Measurements from ENCODE around the gene FBXO21. TPM values are rescaled to one million over a fixed set of nuclear protein-coding genes. Genes with fewer than 3 reads are reported as not detected.
"Not testable (repeated sequence)": the region's sequence is repeated elsewhere in the genome, so short reads cannot be mapped to it uniquely, and the experiment has no call there.

The FBXO21 gene
- total and polyA plus RNA-seq, 2 experiments from 2014 or later: 46.3 to 84.2 TPM

DNA sequence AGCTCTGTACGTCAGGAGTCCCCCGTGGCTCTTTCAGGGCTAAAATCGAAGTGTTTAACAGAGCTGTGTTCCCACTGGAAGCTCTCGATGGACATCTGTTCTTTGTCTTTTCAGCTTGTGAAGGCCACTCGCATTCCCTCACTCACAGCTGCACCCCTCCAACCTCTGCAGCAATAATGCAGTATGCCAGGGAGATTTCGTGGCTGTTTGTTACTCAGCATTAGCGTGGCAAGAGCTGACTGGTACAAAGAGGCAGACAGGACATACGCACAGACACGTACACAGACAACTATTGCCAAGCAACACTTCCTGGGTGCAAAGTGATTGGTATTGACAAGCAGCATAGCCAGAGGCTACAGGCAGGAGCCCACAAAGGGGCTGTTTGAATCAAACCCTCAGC is 11.8 kb upstream of the FBXO21 start:
- Histone ChIP-seq H3K9me2 (ENCODE audit: insufficient read depth) (no peaks in the 10 kb centered on the region), H3K27me3 (ENCODE audit: insufficient read depth) (no peaks in the 10 kb centered on the region), H3K4me3 (no peak overlapping the region), H3F3A (replicated peaks; ENCODE audit: low read depth) (no peaks in the 10 kb centered on the region), H3K36me3 (ENCODE audit: insufficient read depth) (no peaks in the 10 kb centered on the region), H2AFZ (0 out of 2 replicates have a peak overlapping the region, but pooled peaks have one; percentile 14), H4K20me1 (replicated peaks; ENCODE audit: insufficient read depth) (no peaks in the 10 kb centered on the region), H3K4me1 (ENCODE audit: insufficient read depth) (no peaks in the 10 kb centered on the region), H3K4me2 (no peak overlapping the region), H3K79me2 (replicated peaks; ENCODE audit: insufficient read depth) (no peaks in the 10 kb centered on the region), H3K27ac (ENCODE audit: low read depth) (no peak overlapping the region)
- ATAC-seq (no peak), DNase-seq (ENCODE audit: low spot score) (no peak)
- peaks cover 5% of the 10 kb centered on the region for H3K27me3 Mint-ChIP-seq (ENCODE audit: insufficient read depth, low read depth, poor library complexity)
- H3K4me3 Mint-ChIP-seq: no peak overlapping the region
- peaks cover under 1% of the 10 kb centered on the region; the same call in 2 of the 3 replicates for H3K4me1 Mint-ChIP-seq
- TF ChIP-seq JUNB (IDR thresholded peaks at IDR 0.05; ENCODE audit: unreplicated experiment): no peak
- TF ChIP-seq ZNF114 (CRISPR knock-in tag; IDR thresholded peaks at IDR 0.05): no peak
- TF ChIP-seq, protein P1, sequence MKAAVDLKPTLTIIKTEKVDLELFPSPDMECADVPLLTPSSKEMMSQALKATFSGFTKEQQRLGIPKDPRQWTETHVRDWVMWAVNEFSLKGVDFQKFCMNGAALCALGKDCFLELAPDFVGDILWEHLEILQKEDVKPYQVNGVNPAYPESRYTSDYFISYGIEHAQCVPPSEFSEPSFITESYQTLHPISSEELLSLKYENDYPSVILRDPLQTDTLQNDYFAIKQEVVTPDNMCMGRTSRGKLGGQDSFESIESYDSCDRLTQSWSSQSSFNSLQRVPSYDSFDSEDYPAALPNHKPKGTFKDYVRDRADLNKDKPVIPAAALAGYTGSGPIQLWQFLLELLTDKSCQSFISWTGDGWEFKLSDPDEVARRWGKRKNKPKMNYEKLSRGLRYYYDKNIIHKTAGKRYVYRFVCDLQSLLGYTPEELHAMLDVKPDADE (IDR thresholded peaks at IDR 0.05): no peak
- TF ChIP-seq, protein P2, sequence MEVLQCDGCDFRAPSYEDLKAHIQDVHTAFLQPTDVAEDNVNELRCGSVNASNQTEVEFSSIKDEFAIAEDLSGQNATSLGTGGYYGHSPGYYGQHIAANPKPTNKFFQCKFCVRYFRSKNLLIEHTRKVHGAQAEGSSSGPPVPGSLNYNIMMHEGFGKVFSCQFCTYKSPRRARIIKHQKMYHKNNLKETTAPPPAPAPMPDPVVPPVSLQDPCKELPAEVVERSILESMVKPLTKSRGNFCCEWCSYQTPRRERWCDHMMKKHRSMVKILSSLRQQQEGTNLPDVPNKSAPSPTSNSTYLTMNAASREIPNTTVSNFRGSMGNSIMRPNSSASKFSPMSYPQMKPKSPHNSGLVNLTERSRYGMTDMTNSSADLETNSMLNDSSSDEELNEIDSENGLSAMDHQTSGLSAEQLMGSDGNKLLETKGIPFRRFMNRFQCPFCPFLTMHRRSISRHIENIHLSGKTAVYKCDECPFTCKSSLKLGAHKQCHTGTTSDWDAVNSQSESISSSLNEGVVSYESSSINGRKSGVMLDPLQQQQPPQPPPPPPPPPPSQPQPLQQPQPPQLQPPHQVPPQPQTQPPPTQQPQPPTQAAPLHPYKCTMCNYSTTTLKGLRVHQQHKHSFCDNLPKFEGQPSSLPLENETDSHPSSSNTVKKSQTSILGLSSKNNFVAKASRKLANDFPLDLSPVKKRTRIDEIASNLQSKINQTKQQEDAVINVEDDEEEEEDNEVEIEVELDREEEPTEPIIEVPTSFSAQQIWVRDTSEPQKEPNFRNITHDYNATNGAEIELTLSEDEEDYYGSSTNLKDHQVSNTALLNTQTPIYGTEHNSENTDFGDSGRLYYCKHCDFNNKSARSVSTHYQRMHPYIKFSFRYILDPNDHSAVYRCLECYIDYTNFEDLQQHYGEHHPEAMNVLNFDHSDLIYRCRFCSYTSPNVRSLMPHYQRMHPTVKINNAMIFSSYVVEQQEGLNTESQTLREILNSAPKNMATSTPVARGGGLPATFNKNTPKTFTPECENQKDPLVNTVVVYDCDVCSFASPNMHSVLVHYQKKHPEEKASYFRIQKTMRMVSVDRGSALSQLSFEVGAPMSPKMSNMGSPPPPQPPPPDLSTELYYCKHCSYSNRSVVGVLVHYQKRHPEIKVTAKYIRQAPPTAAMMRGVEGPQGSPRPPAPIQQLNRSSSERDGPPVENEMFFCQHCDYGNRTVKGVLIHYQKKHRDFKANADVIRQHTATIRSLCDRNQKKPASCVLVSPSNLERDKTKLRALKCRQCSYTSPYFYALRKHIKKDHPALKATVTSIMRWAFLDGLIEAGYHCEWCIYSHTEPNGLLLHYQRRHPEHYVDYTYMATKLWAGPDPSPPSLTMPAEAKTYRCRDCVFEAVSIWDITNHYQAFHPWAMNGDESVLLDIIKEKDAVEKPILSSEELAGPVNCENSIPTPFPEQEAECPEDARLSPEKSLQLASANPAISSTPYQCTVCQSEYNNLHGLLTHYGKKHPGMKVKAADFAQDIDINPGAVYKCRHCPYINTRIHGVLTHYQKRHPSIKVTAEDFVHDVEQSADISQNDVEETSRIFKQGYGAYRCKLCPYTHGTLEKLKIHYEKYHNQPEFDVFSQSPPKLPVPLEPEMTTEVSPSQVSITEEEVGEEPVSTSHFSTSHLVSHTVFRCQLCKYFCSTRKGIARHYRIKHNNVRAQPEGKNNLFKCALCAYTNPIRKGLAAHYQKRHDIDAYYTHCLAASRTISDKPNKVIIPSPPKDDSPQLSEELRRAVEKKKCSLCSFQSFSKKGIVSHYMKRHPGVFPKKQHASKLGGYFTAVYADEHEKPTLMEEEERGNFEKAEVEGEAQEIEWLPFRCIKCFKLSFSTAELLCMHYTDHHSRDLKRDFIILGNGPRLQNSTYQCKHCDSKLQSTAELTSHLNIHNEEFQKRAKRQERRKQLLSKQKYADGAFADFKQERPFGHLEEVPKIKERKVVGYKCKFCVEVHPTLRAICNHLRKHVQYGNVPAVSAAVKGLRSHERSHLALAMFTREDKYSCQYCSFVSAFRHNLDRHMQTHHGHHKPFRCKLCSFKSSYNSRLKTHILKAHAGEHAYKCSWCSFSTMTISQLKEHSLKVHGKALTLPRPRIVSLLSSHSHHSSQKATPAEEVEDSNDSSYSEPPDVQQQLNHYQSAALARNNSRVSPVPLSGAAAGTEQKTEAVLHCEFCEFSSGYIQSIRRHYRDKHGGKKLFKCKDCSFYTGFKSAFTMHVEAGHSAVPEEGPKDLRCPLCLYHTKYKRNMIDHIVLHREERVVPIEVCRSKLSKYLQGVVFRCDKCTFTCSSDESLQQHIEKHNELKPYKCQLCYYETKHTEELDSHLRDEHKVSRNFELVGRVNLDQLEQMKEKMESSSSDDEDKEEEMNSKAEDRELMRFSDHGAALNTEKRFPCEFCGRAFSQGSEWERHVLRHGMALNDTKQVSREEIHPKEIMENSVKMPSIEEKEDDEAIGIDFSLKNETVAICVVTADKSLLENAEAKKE (CRISPR knock-in tag; IDR thresholded peaks at IDR 0.05): no peak
- TF ChIP-seq, protein P3, sequence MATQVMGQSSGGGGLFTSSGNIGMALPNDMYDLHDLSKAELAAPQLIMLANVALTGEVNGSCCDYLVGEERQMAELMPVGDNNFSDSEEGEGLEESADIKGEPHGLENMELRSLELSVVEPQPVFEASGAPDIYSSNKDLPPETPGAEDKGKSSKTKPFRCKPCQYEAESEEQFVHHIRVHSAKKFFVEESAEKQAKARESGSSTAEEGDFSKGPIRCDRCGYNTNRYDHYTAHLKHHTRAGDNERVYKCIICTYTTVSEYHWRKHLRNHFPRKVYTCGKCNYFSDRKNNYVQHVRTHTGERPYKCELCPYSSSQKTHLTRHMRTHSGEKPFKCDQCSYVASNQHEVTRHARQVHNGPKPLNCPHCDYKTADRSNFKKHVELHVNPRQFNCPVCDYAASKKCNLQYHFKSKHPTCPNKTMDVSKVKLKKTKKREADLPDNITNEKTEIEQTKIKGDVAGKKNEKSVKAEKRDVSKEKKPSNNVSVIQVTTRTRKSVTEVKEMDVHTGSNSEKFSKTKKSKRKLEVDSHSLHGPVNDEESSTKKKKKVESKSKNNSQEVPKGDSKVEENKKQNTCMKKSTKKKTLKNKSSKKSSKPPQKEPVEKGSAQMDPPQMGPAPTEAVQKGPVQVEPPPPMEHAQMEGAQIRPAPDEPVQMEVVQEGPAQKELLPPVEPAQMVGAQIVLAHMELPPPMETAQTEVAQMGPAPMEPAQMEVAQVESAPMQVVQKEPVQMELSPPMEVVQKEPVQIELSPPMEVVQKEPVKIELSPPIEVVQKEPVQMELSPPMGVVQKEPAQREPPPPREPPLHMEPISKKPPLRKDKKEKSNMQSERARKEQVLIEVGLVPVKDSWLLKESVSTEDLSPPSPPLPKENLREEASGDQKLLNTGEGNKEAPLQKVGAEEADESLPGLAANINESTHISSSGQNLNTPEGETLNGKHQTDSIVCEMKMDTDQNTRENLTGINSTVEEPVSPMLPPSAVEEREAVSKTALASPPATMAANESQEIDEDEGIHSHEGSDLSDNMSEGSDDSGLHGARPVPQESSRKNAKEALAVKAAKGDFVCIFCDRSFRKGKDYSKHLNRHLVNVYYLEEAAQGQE (IDR thresholded peaks at IDR 0.05; ENCODE audit: unreplicated experiment): no peak
- no peak for TF ChIP-seq EZH2 (IDR thresholded peaks at IDR 0.05; ENCODE audit: low read depth, unreplicated experiment)
- no peak for TF ChIP-seq NANOG (IDR thresholded peaks at IDR 0.05; ENCODE audit: borderline replicate concordance)
- no peaks in the 10 kb centered on the region for H3K9me3 Mint-ChIP-seq
- no peaks in the 10 kb centered on the region for H3K36me3 Mint-ChIP-seq (ENCODE audit: low read depth)
- no peak overlapping the region for H3K27ac Mint-ChIP-seq

DNA sequence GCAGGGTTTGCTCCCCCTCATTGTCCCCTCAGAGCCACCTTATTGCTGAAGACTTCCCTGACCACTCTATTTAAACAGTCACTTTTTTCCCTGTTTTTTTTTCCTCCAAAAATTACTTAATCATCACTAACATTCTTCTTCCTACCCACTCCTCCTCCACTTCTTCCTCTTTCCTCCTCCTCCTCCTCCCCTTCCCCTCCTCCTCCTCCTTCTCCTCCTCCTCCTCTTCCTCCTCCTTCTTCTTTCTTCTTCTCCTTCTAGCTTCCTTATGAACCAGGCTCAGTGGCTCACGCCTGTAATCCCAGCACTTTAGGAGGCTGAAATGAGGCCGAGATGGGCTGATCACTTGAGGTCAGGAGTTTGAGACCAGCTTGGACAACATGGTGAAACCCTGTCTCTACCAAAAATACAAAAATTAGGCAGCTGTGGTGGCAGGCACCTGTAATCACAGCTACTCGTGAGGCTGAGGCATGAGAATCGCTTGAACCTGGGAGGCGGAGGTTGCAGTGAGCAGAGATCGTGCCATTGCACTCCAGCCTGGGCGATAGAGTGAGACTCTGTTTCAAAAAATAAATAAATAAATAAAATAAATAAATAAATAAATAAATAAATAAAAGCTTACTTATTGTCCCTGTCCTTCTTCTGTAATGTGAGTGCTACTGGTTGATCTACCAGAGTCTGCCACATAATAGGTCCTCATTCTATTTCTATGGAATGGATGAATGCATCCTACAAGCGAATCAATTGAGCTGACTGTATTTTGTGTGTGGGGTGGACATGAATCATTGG is 9.9 kb upstream of the FBXO21 start:
- not testable (repeated sequence) for H3K27me3 ChIP-seq (ENCODE audit: insufficient read depth); ATAC-seq; H3K79me2 ChIP-seq (replicated peaks; ENCODE audit: insufficient read depth); H3K36me3 Mint-ChIP-seq (ENCODE audit: low read depth); DNase-seq (ENCODE audit: low spot score); H3K9me3 Mint-ChIP-seq; H2AFZ ChIP-seq; H3K4me1 ChIP-seq (ENCODE audit: insufficient read depth); H3F3A ChIP-seq (replicated peaks; ENCODE audit: low read depth); H3K4me1 Mint-ChIP-seq; H4K20me1 ChIP-seq (replicated peaks; ENCODE audit: insufficient read depth); H3K36me3 ChIP-seq (ENCODE audit: insufficient read depth); H3K4me3 ChIP-seq; H3K4me3 Mint-ChIP-seq; H3K9me2 ChIP-seq (ENCODE audit: insufficient read depth); H3K27ac Mint-ChIP-seq; H3K4me2 ChIP-seq; H3K27ac ChIP-seq (ENCODE audit: low read depth); H3K27me3 Mint-ChIP-seq (ENCODE audit: insufficient read depth, low read depth, poor library complexity)
